HEK293 (cell line): ENCODE data around the gene TMC3.

Experiments used
- CTCF ChIA-PET: fragments of 350-600 bp; formaldehyde crosslinking; extraction: SDS; loops from one replicate; lab custom pipeline; 2021; ENCODE audit warnings: antibody characterized with exemption; lab: Yijun Ruan, JAX
- POLR2A ChIA-PET: fragments of 300-600 bp; formaldehyde crosslinking; extraction: SDS; loops from one replicate; lab custom pipeline; 2020; ENCODE audit warnings: antibody characterized with exemption, inconsistent platforms; lab: Yijun Ruan, JAX
- H3K27ac ChIP-seq: fragments of 200-500 bp; sonication (Bioruptor generic); 2 replicates; pipeline ENCODE4 v1.5.1; 2014; ENCODE audit warnings: low read depth, low read length, control low read depth, inconsistent platforms; ENCODE audit errors: extremely low read depth
- H3K36me3 ChIP-seq, 2 experiments: fragments of 200-500 bp in 1 of 2; sonication (Bioruptor generic) in 1 of 2; 1 replicate in 1 of 2; 2 replicates in 1 of 2; pipeline ENCODE4 v1.5.1; 2014 to 2017; ENCODE audit warnings: inconsistent platforms in 2 of 2, low read length in 2 of 2; ENCODE audit not compliant: control insufficient read depth in 2 of 2, insufficient read depth in 1 of 2
- H3K4me1 ChIP-seq: fragments of 200-500 bp; sonication (Bioruptor generic); 2 replicates; pipeline ENCODE4 v1.5.1; 2014; ENCODE audit warnings: mild to moderate bottlenecking, low read length, inconsistent platforms; ENCODE audit not compliant: control insufficient read depth, insufficient read depth
- H3K4me3 ChIP-seq: 2 replicates; pipeline ENCODE4 v1.5.1; 2011; ENCODE audit warnings: low read depth, mild to moderate bottlenecking, control low read depth, low read length, moderate library complexity
- H3K9me3 ChIP-seq: fragments of 200-500 bp; sonication (Bioruptor generic); 2 replicates; pipeline ENCODE4 v1.5.1; 2014; ENCODE audit warnings: low read depth, low read length, inconsistent platforms; ENCODE audit not compliant: control insufficient read depth, insufficient read depth
- GFI1B ChIP-seq: fragments of 450-650 bp; formaldehyde crosslinking; IDR thresholded peaks from 2 replicates; pipeline ENCODE4 v1.5.1; 2016; ENCODE audit warnings: missing biosample characterization, missing genetic modification characterization
- KLF10 ChIP-seq: fragments of 450-650 bp; IDR thresholded peaks from 2 replicates; pipeline ENCODE4 v1.5.1; 2018; ENCODE audit warnings: missing biosample characterization, mild to moderate bottlenecking, missing genetic modification characterization
- PRDM6 ChIP-seq: fragments of 450-650 bp; formaldehyde crosslinking; IDR thresholded peaks from 2 replicates; pipeline ENCODE4 v1.5.1; 2017; ENCODE audit warnings: missing biosample characterization, missing genetic modification characterization
- SETDB1 ChIP-seq: IDR thresholded peaks from one replicate; pipeline ENCODE4 v1.6.1; 2017; ENCODE audit warnings: mild to moderate bottlenecking, low read length, moderate library complexity, mixed read lengths; ENCODE audit not compliant: insufficient read length
- ZBTB48 ChIP-seq: fragments of 450-650 bp; formaldehyde crosslinking; IDR thresholded peaks from 2 replicates; pipeline ENCODE4 v1.5.1; 2016; ENCODE audit warnings: missing biosample characterization, missing genetic modification characterization
- ZBTB8A ChIP-seq: fragments of 450-650 bp; formaldehyde crosslinking; IDR thresholded peaks from 2 replicates; pipeline ENCODE4 v1.5.1; 2016; ENCODE audit warnings: missing biosample characterization, missing genetic modification characterization
- ZIC2 ChIP-seq: fragments of 450-650 bp; formaldehyde crosslinking; IDR thresholded peaks from 2 replicates; pipeline ENCODE4 v1.5.1; 2016; ENCODE audit warnings: missing biosample characterization, missing genetic modification characterization
- ZNF114 ChIP-seq: fragments of 450-650 bp; formaldehyde crosslinking; IDR thresholded peaks from 2 replicates; pipeline ENCODE4 v1.5.0; 2017; ENCODE audit warnings: missing biosample characterization, missing genetic modification characterization
- ZNF18 ChIP-seq: fragments of 450-650 bp; formaldehyde crosslinking; IDR thresholded peaks from 2 replicates; pipeline ENCODE4 v1.5.1; 2016; ENCODE audit warnings: missing biosample characterization, missing genetic modification characterization
- ZNF184 ChIP-seq: fragments of 450-650 bp; IDR thresholded peaks from 2 replicates; pipeline ENCODE4 v1.5.1; 2018; ENCODE audit warnings: missing biosample characterization, mild to moderate bottlenecking, missing genetic modification characterization
- ZNF266 ChIP-seq: fragments of 450-650 bp; formaldehyde crosslinking; IDR thresholded peaks from 2 replicates; pipeline ENCODE4 v1.5.1; 2016; ENCODE audit warnings: missing biosample characterization, missing genetic modification characterization, low read depth
- ZNF423 ChIP-seq: fragments of 450-650 bp; formaldehyde crosslinking; IDR thresholded peaks from 2 replicates; pipeline ENCODE4 v1.5.1; 2016; ENCODE audit warnings: missing biosample characterization, missing genetic modification characterization
- ZNF501 ChIP-seq: fragments of 450-650 bp; formaldehyde crosslinking; IDR thresholded peaks from 2 replicates; pipeline ENCODE4 v1.5.1; 2016; ENCODE audit warnings: missing biosample characterization, missing genetic modification characterization
- ZNF561 ChIP-seq: fragments of 450-650 bp; IDR thresholded peaks from 2 replicates; pipeline ENCODE4 v1.5.1; 2018; ENCODE audit warnings: missing biosample characterization, missing genetic modification characterization, borderline replicate concordance
- ZNF610 ChIP-seq: fragments of 450-650 bp; formaldehyde crosslinking; IDR thresholded peaks from 2 replicates; pipeline ENCODE4 v1.5.1; 2016; ENCODE audit warnings: missing biosample characterization, missing genetic modification characterization, borderline replicate concordance
- ZNF654 ChIP-seq: fragments of 450-650 bp; formaldehyde crosslinking; IDR thresholded peaks from 2 replicates; pipeline ENCODE4 v1.5.1; 2016; ENCODE audit warnings: low read depth, missing biosample characterization, missing genetic modification characterization
- ZNF777 ChIP-seq: fragments of 450-650 bp; formaldehyde crosslinking; IDR thresholded peaks from 2 replicates; pipeline ENCODE4 v1.5.1; 2017; ENCODE audit warnings: missing biosample characterization, missing genetic modification characterization, borderline replicate concordance
- ZNF791 ChIP-seq: fragments of 450-650 bp; formaldehyde crosslinking; IDR thresholded peaks from 2 replicates; pipeline ENCODE4 v1.5.1; 2016; ENCODE audit warnings: missing biosample characterization, missing genetic modification characterization
- ZNF830 ChIP-seq: fragments of 450-650 bp; IDR thresholded peaks from 2 replicates; pipeline ENCODE4 v1.5.0; 2018; ENCODE audit warnings: missing biosample characterization, missing genetic modification characterization, low read depth, mild to moderate bottlenecking, moderate library complexity
- ZSCAN23 ChIP-seq: fragments of 450-650 bp; formaldehyde crosslinking; IDR thresholded peaks from 2 replicates; pipeline ENCODE4 v1.5.1; 2016; ENCODE audit warnings: missing biosample characterization, missing genetic modification characterization
- TF ChIP-seq, protein P1 (sequence below): fragments of 450-650 bp; formaldehyde crosslinking; IDR thresholded peaks from 2 replicates; pipeline ENCODE4 v1.5.1; 2016; ENCODE audit warnings: missing biosample characterization, missing genetic modification characterization
- TF ChIP-seq, protein P2 (sequence below): fragments of 450-650 bp; formaldehyde crosslinking; IDR thresholded peaks from 2 replicates; pipeline ENCODE4 v1.5.1; 2016; ENCODE audit warnings: missing biosample characterization, missing genetic modification characterization
- TF ChIP-seq, protein P3 (sequence below): fragments of 450-650 bp; formaldehyde crosslinking; IDR thresholded peaks from 2 replicates; pipeline ENCODE4 v1.5.1; 2016; ENCODE audit warnings: missing biosample characterization, missing genetic modification characterization

TMC3 gene

DNA sequence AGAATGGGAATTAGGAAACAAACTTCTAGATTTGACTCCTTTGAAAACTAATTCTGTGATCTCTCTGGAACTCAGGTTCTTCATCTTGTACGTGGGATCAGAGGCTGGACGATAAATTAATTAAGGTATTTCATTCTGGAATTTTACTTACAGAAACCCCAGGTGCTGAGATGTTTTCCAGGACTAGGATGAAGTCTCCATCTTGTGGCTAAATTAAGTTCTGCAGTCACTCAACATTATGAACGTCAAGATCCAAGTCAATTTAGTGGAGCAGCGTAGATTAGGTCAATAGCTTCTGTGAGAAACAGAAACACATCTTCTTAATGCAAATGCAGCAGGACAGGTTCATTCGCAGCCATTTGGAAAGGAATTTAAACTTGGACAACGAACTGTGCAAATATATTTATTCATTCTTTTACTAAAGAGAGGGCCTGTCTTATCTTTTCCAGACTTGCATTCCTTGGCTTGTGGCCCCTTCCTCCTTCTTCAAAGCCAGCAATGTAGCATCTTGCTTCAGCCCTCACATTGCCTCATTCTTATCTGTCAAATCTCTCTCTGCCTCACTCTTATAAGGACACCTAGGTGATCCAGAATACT is 26.7 kb upstream of the TMC3 start:
- ChIA-PET CTCF (interaction anchor here (0.6 to 8.1 kb wide), 24 partner anchors 9 to 384 kb away, joined by 3 to 199 read pairs (median 4); no protein-coding TSS in a partner anchor), POLR2A (interaction anchor here (0.6 kb wide), 1 partner anchor 1091 kb away, joined by 3 read pairs; no protein-coding TSS in a partner anchor)
- Histone ChIP-seq H3K4me1 (no peaks in the 10 kb centered on the region), H3K27ac (no peak overlapping the region), H3K9me3 (no peaks in the 10 kb centered on the region), H3K4me3 (no peak overlapping the region)
- TF ChIP-seq, protein P1, sequence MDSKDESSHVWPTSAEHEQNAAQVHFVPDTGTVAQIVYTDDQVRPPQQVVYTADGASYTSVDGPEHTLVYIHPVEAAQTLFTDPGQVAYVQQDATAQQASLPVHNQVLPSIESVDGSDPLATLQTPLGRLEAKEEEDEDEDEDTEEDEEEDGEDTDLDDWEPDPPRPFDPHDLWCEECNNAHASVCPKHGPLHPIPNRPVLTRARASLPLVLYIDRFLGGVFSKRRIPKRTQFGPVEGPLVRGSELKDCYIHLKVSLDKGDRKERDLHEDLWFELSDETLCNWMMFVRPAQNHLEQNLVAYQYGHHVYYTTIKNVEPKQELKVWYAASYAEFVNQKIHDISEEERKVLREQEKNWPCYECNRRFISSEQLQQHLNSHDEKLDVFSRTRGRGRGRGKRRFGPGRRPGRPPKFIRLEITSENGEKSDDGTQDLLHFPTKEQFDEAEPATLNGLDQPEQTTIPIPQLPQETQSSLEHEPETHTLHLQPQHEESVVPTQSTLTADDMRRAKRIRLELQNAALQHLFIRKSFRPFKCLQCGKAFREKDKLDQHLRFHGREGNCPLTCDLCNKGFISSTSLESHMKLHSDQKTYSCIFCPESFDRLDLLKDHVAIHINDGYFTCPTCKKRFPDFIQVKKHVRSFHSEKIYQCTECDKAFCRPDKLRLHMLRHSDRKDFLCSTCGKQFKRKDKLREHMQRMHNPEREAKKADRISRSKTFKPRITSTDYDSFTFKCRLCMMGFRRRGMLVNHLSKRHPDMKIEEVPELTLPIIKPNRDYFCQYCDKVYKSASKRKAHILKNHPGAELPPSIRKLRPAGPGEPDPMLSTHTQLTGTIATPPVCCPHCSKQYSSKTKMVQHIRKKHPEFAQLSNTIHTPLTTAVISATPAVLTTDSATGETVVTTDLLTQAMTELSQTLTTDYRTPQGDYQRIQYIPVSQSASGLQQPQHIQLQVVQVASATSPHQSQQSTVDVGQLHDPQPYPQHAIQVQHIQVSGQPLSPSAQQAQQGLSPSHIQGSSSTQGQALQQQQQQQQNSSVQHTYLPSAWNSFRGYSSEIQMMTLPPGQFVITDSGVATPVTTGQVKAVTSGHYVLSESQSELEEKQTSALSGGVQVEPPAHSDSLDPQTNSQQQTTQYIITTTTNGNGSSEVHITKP (tag by site-specific recombination) = no peak
- TF ChIP-seq, protein P2, sequence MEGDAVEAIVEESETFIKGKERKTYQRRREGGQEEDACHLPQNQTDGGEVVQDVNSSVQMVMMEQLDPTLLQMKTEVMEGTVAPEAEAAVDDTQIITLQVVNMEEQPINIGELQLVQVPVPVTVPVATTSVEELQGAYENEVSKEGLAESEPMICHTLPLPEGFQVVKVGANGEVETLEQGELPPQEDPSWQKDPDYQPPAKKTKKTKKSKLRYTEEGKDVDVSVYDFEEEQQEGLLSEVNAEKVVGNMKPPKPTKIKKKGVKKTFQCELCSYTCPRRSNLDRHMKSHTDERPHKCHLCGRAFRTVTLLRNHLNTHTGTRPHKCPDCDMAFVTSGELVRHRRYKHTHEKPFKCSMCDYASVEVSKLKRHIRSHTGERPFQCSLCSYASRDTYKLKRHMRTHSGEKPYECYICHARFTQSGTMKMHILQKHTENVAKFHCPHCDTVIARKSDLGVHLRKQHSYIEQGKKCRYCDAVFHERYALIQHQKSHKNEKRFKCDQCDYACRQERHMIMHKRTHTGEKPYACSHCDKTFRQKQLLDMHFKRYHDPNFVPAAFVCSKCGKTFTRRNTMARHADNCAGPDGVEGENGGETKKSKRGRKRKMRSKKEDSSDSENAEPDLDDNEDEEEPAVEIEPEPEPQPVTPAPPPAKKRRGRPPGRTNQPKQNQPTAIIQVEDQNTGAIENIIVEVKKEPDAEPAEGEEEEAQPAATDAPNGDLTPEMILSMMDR (tag by site-specific recombination) = peak; percentile 48; the same call in 1 of the 2 replicates
- TF ChIP-seq SETDB1 (peak; percentile 69), ZNF654 (tag by site-specific recombination) (peak; percentile 60)
- TF ChIP-seq, all 188 proteins: peak for 3
- no peaks in the 10 kb centered on the region for H3K36me3 ChIP-seq

DNA sequence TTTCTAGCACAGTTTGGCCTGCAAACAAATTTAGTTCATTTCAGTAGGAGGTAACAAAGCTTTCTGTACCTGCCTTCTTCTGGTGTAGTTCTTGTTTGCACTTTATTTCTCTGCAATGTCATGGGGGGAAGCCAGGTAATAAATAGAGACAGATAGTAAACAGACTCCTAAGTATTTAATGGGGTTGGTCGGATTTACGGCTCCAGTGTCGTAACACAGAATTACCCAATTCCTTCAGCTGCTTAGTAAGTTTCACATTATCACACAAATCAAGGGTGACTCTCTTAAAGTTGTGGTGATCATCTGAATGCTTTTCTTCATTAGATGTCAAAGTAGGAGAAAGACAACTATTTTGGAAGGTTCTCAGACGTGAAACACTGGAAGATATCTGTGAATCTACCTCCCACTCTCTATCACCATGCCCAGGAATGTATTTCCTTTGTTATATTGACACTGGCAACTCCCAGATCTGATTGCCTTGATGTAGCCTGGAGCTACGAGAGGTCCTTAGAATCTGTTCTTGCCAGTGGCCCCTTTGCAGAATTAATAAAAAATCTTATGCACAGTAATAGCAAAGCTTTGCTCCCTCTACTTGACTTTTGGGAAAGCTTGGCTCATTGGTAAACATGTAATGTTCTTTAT is 25.0 kb upstream of the TMC3 start:
- Histone ChIP-seq H3K9me3 (no peaks in the 10 kb centered on the region), H3K27ac (no peak overlapping the region), H3K36me3 (no peaks in the 10 kb centered on the region), H3K4me1 (no peaks in the 10 kb centered on the region), H3K4me3 (no peak overlapping the region)
- ChIA-PET POLR2A (no interaction called here), CTCF (interaction anchor here (0.6 to 8.1 kb wide), 17 partner anchors 10 to 646 kb away, joined by 3 to 199 read pairs (median 4); no protein-coding TSS in a partner anchor)
- TF ChIP-seq GFI1B (tag by site-specific recombination) = no peak
- no peak for TF ChIP-seq ZNF501
- TF ChIP-seq ZBTB48 (tag by site-specific recombination) = no peak
- TF ChIP-seq ZNF184 (tag by site-specific recombination) = no peak
- TF ChIP-seq ZNF777 (tag by site-specific recombination) = no peak
- no peak for TF ChIP-seq ZNF561
- TF ChIP-seq ZNF18 (tag by site-specific recombination) = no peak
- no peak for TF ChIP-seq ZNF423 (tag by site-specific recombination)
- TF ChIP-seq, protein P3, sequence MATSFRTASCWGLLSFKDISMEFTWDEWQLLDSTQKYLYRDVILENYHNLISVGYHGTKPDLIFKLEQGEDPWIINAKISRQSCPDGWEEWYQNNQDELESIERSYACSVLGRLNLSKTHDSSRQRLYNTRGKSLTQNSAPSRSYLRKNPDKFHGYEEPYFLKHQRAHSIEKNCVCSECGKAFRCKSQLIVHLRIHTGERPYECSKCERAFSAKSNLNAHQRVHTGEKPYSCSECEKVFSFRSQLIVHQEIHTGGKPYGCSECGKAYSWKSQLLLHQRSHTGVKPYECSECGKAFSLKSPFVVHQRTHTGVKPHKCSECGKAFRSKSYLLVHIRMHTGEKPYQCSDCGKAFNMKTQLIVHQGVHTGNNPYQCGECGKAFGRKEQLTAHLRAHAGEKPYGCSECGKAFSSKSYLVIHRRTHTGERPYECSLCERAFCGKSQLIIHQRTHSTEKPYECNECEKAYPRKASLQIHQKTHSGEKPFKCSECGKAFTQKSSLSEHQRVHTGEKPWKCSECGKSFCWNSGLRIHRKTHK (tag by site-specific recombination) = no peak
- no peak for TF ChIP-seq ZNF791
- no peak for TF ChIP-seq PRDM6 (tag by site-specific recombination)
- TF ChIP-seq ZIC2 (tag by site-specific recombination) = no peak
- no peak for TF ChIP-seq ZNF610
- TF ChIP-seq ZBTB8A (tag by site-specific recombination) = no peak
- TF ChIP-seq ZNF114 (tag by site-specific recombination) = no peak
- no peak for TF ChIP-seq ZSCAN23 (tag by site-specific recombination)
- no peak for TF ChIP-seq ZNF830
- TF ChIP-seq KLF10 = no peak
- TF ChIP-seq ZNF266 (tag by site-specific recombination) = no peak
